ENCODE data around the gene CD84.
"Not testable (repeated sequence)": the region's sequence is repeated elsewhere in the genome, so short reads cannot be mapped to it uniquely, and the experiment has no call there.

The CD84 gene

DNA sequence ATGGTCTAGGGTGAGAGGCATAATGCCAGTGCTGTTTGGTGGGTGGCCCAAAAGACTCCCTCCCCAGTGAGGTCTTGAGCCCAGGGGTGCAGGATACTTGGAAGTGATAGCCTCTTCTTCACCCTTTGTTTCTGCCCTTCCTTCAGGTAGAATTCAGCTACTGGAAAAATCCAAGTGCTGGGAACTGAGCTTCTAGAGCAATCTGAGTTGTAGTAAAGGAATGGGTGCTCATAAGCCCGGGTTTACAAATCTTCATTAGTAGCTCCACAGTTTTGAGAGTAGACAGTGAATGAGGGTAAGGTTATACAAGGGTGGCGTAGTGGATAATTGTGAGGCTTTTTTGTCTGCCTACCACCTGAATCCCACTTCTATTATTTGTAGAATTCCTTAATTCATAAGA lies 29.2 kb upstream of the CD84 start:
- no peak for DNase-seq

DNA sequence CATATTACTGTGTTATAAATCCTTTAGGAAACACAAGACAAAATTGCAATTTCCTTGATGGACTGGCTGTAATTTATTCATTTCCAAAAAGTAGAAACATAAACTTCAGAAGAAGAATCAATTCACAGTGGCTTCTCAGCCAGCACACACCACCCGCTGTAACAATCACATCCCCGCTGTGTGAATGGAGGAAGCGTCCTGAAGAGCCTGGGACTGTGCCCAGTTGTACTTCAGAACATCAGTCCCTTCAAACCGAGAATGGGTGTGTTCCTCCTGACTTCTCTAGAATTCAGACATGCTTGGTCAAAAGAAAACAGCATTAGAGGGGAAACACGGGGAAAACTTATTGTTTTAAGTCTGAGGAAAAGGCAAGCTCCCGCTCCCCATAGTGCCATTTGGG lies 28.8 kb upstream of the CD84 start:
- no peak for DNase-seq

DNA sequence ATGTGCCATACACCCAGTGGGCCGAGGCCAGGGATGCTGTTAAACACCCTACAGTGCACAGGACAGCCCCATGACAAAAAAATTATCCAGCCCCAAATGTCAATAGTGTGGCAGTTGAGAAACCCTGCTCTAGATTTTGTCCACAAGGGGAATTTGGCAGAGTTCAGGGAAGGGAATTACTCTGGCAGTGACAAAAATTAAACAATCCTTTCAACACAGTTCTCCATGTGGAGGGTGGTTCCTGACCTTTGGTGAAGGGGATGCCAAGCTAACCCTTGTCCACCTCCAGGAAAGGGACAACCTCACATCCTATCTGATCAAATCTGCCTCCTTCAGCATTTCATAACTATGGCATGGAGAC lies 28.4 kb upstream of the CD84 start:
- no peak for DNase-seq

DNA sequence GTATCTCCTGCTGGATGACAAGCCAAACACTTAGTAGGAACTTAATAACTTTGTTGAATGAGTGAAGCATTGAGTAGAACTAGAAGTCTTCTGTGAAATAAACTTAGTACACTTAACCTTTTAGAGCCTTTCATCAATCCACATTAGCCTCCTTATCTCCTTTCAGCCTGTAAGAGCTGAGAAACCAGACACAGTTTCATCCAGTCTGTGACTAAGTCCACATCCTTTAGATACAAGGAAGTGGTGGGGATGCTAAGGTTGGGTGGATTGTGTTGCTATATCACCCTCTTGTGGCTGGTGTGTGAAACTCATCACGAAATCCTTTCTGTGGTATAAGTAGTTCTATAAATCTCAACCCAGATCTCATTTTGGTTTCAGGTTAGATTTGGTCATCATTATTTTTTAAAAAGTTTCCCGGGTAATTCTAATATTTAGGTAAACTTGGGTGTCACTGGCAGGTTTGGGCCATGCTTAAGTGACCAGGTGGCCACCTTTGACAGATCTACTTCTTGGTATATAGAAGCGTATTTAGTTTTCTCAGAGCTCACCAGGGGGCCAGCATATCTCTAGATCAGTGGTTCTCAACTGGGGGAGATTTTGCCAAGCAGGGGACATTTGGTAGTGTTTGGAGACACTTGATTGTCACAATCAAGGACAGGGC lies 27.8 kb upstream of the CD84 start:
- peak; percentile 31 for DNase-seq

DNA sequence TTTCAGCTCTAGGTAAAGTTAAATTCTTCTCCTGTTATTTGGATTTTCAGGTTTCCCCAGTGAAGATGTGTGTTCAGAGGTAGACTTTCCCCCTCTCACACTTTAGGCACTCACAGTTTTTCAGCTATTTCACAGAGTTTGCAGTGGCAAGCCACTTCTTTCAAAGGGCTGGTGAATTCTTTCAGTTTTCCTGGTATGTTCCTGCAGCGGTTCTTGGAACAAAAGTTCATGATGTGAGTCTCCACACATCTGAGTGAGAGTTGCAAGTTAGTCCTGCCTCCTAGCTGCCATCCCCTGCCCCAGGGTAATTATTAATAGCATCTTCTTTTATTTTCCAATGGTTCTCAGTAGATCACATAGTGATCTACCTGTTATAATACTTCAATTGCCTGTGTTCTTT lies 27.3 kb upstream of the CD84 start:
- DNase-seq = no peak

DNA sequence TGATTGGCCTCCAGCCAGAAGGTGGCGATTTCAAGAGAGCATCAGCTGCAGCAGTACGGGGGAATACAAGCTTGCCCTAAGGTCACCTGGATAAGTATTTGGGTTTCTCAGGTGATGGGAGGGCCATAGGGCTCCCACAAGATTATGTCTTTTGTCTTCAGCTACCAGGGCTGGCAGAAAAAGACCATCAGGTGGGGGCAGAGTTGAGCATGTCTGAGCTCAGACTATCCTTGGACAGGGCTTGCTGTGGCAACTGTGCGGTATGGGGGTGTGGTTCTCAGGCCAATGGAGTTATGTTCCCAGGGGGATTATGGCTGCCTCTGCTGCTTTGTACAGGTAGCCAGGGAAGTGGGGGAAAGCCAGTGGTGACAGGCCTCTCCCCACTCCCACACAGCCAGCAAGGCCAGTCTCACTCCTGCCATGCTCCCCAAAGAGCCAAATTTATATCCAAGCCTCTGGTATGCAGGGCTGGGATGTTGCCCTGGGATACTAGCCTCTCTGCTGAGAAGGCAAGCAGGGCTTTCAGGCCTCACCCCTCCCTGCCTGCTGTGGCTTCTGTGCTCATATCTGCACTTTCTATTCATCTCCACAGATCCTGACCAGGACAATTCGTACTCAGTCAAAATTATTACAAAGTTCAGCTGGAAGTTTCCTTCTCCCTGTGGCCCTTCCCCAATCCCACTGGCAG lies 26.6 kb upstream of the CD84 start:
- no peak for DNase-seq

DNA sequence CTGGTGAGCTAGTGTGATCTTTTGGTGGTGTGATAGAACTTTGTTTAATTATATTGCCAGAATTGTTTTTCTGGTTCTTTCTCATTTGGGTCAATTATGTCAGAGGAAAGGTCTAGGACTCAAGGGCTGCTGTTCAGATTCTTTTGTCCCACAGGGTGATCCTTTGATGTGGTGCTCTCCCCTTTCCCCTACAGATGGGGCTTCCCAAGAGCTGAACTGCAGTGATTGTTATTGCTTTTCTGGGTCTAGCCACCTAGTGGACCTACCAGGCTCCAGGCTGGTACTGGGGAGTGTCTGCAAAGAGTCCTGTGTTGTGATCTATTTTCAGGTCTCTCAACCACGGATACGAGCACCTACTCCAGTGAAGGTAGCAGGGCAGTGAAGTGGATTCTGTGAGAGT lies 25.9 kb upstream of the CD84 start:
- DNase-seq = no peak

DNA sequence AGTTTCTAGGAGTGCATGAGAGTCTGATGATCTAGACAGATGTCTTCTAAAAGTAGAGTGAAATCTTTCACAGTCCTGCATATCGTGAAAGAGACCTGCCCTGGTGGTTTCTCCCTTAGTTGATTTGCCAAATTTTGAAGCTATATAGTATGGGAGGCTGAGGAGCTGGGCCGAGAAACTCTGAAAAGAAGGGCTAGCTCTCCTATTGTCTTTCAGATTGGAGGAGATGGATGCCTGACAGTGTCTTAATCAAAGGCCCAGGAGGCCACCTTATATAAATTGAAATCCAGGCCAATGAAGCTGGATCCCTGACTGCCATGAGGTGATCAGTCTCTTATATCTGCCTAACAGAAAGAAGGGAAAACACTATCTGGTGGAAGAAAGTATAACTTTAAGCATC lies 18.4 kb upstream of the CD84 start:
- no peak for DNase-seq

DNA sequence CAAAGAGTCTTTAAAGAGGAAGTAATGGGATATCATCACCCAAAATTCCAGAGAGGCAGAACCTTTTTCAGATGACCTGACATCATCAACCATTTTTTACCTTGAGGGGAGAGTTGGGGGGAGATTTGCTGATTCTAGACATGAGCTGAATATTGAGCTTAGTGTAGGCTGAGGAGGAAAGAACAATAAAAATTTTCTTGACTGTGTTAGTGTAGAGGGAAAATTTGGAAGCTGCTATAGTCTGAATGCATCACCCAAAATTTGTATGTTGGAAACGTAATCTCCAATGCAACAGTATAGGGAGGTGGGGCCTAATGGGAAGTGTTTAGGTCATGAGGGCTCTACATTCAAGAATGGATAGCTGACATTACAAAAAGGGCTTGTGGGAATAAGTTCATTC lies 17.8 kb upstream of the CD84 start:
- DNase-seq = no peak

DNA sequence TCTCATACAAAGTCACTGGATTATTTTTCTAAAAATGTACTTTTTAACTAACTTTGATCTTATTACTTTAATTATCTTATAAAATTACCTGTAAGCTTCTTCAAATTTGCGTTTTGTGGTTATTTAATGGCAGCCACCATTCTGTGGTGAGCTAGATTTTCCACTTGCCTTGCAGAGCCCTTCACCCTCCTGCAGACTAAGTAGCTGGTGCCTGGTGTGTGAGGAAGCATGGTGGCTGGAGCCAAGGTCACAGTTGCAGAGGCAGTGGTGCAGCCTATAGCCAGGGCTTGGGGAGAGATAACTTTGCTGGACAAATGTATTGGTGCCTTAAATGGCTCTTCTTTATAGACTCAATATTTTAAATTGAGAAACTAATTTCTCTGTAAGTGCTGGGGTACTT lies 11.2 kb upstream of the CD84 start:
- no peak for DNase-seq

DNA sequence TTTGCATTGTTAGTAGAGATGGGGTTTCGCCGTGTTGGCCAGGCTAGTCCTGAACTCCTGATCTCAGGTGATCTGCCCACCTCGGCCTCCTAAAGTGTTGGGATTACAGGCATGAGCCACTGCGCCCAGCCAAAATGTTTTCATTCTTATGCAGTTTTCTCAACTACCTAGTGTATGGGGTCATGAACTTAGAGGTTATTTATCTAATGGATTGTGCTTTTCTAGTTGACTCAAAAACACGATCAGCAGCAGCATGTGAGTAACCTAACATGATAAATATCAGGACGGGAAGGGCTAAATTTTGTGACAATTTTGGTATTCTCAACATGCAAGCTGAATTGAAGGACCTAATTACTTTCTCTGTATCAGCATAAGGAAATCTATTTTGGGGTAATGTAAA lies 9.2 kb upstream of the CD84 start:
- no peak for DNase-seq

DNA sequence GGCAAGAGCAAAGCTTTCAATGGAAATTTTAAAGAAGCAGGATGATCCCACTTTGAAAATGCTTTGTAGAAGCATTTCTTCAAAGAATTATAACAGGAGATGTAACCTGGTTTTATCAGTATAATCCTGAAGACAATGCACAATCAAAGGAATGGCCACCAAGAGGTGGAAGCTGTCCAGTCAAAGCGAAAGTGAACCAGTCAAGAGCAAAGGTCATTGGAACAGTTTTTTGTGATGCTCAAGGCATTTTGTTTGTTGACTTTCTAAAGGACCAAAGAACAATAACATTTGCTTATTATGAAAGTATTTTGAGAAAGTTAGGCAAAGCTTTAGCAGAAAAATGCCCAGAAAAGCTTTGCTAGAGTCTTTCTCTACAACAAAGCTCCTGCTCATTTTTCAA lies 5.5 kb upstream of the CD84 start:
- DNase-seq = no peak

DNA sequence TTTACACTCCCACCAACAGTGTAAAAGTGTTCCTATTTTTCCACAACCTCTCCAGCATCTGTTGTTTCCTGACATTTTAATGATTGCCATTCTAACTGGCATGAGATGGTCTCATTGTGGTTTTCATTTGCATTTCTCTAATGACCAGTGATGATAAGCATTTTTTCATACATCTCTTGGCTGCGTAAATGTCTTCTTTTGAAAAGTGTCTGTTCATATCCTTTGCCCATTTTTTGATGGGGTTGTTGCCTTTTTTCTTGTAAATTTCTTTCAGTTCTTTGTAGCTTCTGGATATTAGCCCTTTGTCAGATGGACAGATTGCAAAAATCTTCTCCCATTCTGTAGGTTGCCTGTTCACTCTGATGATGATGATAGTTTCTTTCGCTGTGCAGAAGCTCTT lies 3.7 kb upstream of the CD84 start:
- not testable (repeated sequence) for DNase-seq

DNA sequence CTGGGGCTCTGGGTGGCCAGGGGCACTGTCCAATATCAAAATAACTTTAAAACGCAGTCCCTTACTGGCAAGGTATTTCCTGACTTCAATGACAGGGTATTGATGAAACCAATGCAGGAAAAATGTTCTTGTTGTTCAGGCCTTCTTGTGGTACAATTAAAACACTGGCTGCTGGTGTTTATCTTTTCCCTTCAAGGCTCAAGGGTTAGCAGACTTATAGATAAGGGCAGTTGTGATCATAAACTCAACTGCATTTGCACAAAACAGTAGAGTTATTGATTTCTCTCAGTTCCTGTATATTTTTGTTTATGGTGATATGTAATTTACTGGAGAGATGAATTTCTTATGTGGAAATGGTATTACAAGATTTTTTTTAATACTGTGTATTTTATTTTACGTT lies 2.7 kb upstream of the CD84 start:
- DNase-seq = no peak

DNA sequence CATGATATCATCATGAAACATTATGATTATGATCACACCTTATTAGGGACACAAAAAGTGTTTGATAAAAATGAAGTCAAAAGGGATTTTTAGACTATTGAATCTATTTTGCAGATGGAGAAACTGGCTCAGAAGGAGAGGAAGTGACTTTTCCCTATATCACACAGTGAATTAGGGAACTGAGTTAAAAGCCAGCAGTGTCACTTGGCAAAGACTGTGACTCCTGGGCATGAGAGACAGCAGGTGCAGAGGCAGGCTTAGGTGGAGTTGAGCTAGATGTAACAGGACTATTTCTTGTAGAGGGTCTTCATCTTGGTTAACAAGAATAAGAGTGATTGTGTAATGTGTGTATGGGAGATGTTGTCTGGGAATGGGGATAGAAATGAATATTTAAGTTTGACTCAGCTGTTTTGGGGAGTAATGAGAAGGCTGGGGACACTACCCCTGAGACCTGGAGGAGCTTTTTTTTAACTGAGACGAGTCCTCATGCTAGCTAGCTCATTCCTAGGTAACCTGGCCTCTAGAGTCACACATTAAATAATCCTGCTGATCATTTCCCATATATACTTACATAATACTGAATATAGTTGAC lies 1.0 kb upstream of the CD84 start:
- DNase-seq = no peak

DNA sequence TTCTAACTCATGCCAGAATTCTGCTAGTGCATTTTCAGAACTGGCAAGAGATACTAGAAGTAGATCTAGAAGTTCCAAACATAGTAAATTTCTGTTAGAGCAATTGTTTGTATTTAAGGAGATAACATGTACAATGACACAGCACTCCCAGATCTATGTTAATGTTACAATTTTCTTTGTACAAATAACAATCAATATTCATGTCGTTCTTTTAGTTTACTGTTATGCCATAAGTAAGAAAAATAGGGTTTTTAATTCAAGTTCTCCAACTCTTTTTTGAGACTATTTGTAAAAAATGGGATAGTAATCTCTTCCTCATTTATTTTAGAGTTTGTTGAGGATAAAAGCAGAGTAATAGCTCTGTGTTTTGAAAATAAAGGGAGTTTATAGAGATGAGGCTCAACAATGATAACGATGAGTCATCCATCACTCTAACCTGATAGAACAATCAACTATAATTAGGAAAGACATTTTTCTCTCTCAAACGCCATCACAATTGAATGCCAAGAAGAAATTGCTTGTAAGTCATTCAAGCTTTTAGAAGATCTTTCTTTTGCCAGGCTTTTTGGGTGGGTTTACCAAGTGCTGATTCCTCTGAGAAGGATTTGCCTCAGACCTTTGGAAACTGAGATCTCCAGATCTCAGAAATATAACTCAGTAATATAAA lies 638 bp downstream of the CD84 start:
- no peak for DNase-seq

DNA sequence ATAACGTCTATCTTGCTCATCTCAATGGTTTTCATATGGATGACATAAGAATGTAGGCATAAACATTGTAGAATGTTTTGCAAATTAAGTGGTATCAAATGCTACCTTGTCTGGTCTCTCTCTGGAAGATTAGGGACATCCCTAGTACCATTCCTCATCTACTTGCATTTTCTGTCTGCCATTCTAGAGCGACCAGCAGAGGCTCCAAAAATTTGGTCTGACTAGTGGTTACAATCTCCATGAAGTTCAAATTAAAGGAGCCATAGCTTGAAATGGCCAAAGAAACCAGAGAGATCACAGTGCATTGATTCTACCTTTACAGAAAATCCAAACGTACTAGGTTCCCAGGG lies 1.1 kb downstream of the CD84 start:
- no peak for DNase-seq

DNA sequence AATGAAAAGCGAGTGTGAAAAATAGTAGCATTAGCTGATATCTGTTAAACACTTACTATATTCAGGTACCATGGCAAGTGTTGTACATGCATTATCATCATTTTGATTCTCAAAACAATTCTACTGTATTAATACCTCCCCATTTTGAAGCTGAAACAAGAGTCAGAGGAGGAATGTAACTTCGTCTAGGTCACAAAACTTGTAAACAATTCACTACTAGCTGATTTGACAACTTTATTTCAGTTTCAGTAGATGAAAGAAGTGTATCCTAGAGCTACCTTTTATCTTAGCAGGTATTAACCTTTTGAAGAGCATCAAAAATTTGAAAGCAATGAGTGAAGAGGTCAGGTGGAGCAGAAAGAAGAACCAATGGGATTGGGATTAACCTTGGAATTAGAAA lies 1.6 kb downstream of the CD84 start:
- no peak for DNase-seq

DNA sequence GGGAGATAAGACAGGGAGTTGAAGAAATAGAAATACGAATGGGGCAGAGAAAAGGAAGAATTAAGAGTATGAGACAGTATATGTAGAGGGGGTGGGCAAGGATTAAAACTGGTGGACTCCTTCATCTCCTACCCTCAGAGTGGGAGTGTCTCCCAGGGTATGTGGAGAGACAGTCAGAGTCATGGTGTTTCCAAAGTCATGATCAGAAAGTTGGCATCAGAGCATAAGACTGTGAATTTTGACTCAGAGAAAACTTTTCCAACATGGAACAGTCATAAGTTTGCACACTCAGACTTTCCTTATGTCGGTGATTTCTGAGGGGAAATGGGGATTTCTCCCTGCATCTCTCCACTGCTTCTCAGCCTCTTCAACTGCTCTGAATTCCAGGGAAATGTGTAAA lies 2.4 kb downstream of the CD84 start:
- DNase-seq = no peak

DNA sequence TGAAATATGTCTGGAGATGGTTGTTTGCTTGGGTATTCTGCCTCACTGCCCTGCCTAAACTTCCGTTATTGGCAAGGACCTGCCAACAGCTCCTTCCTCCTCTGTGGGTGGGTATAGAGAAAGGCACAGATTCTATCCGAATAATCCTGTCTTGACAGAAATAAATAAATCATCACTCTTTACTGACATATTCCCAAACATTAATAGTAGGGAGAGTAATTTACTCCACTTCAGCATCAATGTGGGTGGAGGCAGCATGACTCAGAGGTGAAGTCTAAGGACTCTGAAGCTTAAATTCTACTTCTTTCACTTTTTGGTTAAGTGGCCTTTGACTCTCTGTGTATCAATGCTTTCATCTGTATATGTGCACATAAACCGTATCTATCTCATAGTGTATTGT lies 2.9 kb downstream of the CD84 start:
- DNase-seq = no peak

DNA sequence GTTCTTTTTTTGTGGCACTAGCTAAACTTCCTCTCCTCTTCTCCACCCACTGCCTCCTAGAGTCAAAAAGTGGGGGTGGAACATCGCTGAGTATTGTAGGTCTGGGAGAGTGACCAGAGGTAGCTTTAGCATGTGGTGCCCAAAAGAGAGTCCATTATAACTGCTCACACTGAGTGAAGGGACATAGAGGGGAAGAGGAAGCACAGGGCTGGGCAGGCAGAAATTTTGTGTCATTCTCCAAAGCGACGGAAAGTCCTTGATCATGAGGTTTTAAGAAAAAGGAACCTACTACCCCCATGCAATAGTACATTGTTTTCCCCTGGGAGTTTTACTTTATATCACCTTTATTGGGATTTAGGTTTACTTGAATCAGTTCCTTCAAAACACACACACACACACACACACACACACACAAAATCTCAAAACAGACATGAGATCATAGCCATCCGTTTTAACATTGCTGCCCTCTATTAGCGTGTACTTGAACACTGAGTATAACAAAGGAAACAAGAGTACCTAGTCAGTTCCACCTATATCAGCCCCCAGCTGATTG lies 4.1 kb downstream of the CD84 start:
- DNase-seq = no peak

DNA sequence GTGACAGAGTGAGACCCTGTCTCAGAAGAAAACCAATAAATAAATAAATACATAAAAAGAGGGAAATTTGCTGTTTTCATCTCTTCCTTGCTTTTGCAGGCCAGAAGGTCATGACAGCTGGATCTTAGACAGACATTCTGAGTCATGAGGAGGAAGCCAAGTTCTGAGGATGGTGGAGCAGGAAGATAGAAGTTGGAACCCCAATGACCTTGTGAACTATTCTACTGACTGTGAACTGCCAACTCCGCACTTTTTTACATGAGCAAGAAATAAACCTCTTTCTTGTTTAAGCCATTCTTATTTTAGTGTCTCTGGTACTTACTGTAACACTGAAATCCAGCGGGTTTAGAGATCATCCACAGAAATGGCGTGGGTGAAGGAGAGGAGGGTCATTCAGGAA lies 8.5 kb downstream of the CD84 start:
- DNase-seq = no peak

DNA sequence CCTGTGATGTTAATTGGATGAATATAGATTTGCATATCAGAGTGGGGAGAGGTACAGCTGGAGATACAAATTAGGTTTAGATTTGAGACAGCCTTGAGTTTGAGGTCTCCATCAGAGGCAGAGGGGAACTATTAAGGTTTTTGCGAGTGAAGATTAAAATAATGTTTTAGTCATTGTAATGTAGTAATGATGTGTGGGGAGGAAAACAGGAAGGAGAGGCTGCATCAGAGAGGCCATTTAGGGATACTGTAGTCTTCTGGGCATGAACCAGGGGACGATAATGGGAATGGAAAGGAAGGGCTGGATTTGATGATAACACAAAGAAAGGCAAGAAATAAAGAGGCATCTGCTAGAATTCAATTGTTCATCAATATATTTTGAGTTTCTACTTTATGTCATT lies 9.5 kb downstream of the CD84 start:
- DNase-seq = no peak

All from right hindlimb (tissue), 1 donor.